ENCODE data around the gene RFPL4AL1. TPM values are rescaled to one million over a fixed set of nuclear protein-coding genes. Genes with fewer than 3 reads are reported as not detected.

Gene RFPL4AL1
- total and polyA plus RNA-seq, 9 donors, result 0.22 to 1.2 (median 0.63) TPM; not detected in 2

GRCh38 chr19:55813906-55814305, 45.0 kb downstream of the RFPL4AL1 start:
- Histone ChIP-seq H3K27ac (ENCODE audit: low read length) (no peak overlapping the region), H3K4me1 (ENCODE audit: control insufficient read depth, insufficient read depth, low read length) (no peaks in the 10 kb centered on the region), H3K4me3 (ENCODE audit: low read length) (no peak overlapping the region), H3K9me3 (replicated peaks; ENCODE audit: control insufficient read depth, low read depth, low read length) (no peaks in the 10 kb centered on the region), H3K36me3 (ENCODE audit: control insufficient read depth, insufficient read depth, low read length) (no peaks in the 10 kb centered on the region), H3K27me3 (ENCODE audit: control insufficient read depth, insufficient read depth, low read length) (no peaks in the 10 kb centered on the region)
- no CpG with 5 or more reads among the region's 5 CpGs for WGBS (ENCODE audit: insufficient coverage)
- no peak for DNase-seq

- WGBS (ENCODE audit: insufficient coverage), result 81% methylated on average over 3 of the region's 3 CpGs
- Histone ChIP-seq H3K4me3 (ENCODE audit: low read length) (no peak overlapping the region), H3K9me3 (replicated peaks; ENCODE audit: control insufficient read depth, low read depth, low read length) (peaks cover 7% of the 10 kb centered on the region), H3K36me3 (ENCODE audit: control insufficient read depth, insufficient read depth, low read length) (no peaks in the 10 kb centered on the region), H3K27ac (ENCODE audit: low read length) (no peak overlapping the region), H3K27me3 (ENCODE audit: control insufficient read depth, insufficient read depth, low read length) (no peaks in the 10 kb centered on the region), H3K4me1 (ENCODE audit: control insufficient read depth, insufficient read depth, low read length) (no peaks in the 10 kb centered on the region)
- no peak for DNase-seq
Measured at GRCh38 chr19:55820037-55820436, 51.1 kb downstream of the RFPL4AL1 start.

Other genes starting within 250 kb of the RFPL4AL1 start
- 0.89 TPM for gene SBK2, start 232.0 kb upstream of the RFPL4AL1 start, total RNA-seq
- 1 to 10 TPM; 3.0 to 9.7 (median 3.7) TPM for gene SBK2, start 232.0 kb upstream of the RFPL4AL1 start, polyA plus RNA-seq (ENCODE audit: insufficient read depth in 1 of 8, insufficient read length in 8 of 8, low replicate concordance in 1 of 8)
- 0.13 TPM for gene SBK3, start 223.6 kb upstream of the RFPL4AL1 start, total RNA-seq
- under 1 TPM in 5 of 8 donors, not detected in 3; 0.10 to 0.29 (median 0.15) TPM for gene SBK3, start 223.6 kb upstream of the RFPL4AL1 start, polyA plus RNA-seq (ENCODE audit: insufficient read depth in 1 of 8, insufficient read length in 8 of 8, low replicate concordance in 1 of 8)
- 4.7 TPM for gene ZNF579, start 188.3 kb upstream of the RFPL4AL1 start, total RNA-seq
- gene ZNF579, start 188.3 kb upstream of the RFPL4AL1 start, polyA plus RNA-seq (ENCODE audit: insufficient read depth in 1 of 8, insufficient read length in 8 of 8, low replicate concordance in 1 of 8), result 10 to 100 TPM; 11.0 to 18.5 (median 14.1) TPM
- gene FIZ1, start 169.6 kb upstream of the RFPL4AL1 start, total RNA-seq, result 3.7 TPM
- 10 to 100 TPM; 10.7 to 15.1 (median 12.7) TPM for gene FIZ1, start 169.6 kb upstream of the RFPL4AL1 start, polyA plus RNA-seq (ENCODE audit: insufficient read depth in 1 of 8, insufficient read length in 8 of 8, low replicate concordance in 1 of 8)
- 9.3 TPM for gene ZNF524, start 168.8 kb upstream of the RFPL4AL1 start, total RNA-seq
- 10 to 100 TPM in 1 of 8 donors, 1 to 10 TPM in 7; 7.0 to 11.6 (median 9.0) TPM for gene ZNF524, start 168.8 kb upstream of the RFPL4AL1 start, polyA plus RNA-seq (ENCODE audit: insufficient read depth in 1 of 8, insufficient read length in 8 of 8, low replicate concordance in 1 of 8)
- gene ZNF865, start 163.5 kb upstream of the RFPL4AL1 start, total RNA-seq, result 1.2 TPM
- gene ZNF865, start 163.5 kb upstream of the RFPL4AL1 start, polyA plus RNA-seq (ENCODE audit: insufficient read depth in 1 of 8, insufficient read length in 8 of 8, low replicate concordance in 1 of 8), result 1 to 10 TPM; 6.9 to 9.9 (median 7.8) TPM
- gene ZNF784, start 144.6 kb upstream of the RFPL4AL1 start, total RNA-seq, result 5.3 TPM
- 1 to 10 TPM; 6.6 to 9.8 (median 8.7) TPM for gene ZNF784, start 144.6 kb upstream of the RFPL4AL1 start, polyA plus RNA-seq (ENCODE audit: insufficient read depth in 1 of 8, insufficient read length in 8 of 8, low replicate concordance in 1 of 8)
- gene ZNF580, start 128.1 kb upstream of the RFPL4AL1 start, total RNA-seq, result 5.6 TPM
- gene ZNF580, start 128.1 kb upstream of the RFPL4AL1 start, polyA plus RNA-seq (ENCODE audit: insufficient read depth in 1 of 8, insufficient read length in 8 of 8, low replicate concordance in 1 of 8), result 10 to 100 TPM; 20.9 to 28.5 (median 23.6) TPM
- 15.1 TPM for gene ZNF581, start 125.5 kb upstream of the RFPL4AL1 start, total RNA-seq
- 10 to 100 TPM; 23.4 to 37.6 (median 27.0) TPM for gene ZNF581, start 125.5 kb upstream of the RFPL4AL1 start, polyA plus RNA-seq (ENCODE audit: insufficient read depth in 1 of 8, insufficient read length in 8 of 8, low replicate concordance in 1 of 8)
- gene CCDC106, start 120.9 kb upstream of the RFPL4AL1 start, total RNA-seq, result 5.3 TPM
- gene CCDC106, start 120.9 kb upstream of the RFPL4AL1 start, polyA plus RNA-seq (ENCODE audit: insufficient read depth in 1 of 8, insufficient read length in 8 of 8, low replicate concordance in 1 of 8), result 10 to 100 TPM; 12.9 to 16.4 (median 15.3) TPM
- 70.2 TPM for gene U2AF2, start 114.1 kb upstream of the RFPL4AL1 start, total RNA-seq
- 100 to 1,000 TPM; 103 to 156 (median 130) TPM for gene U2AF2, start 114.1 kb upstream of the RFPL4AL1 start, polyA plus RNA-seq (ENCODE audit: insufficient read depth in 1 of 8, insufficient read length in 8 of 8, low replicate concordance in 1 of 8)
- gene EPN1, start 93.9 kb upstream of the RFPL4AL1 start, total RNA-seq, result 21.8 TPM
- 100 to 1,000 TPM in 2 of 8 donors, 10 to 100 TPM in 6; 84.4 to 114 (median 93.8) TPM for gene EPN1, start 93.9 kb upstream of the RFPL4AL1 start, polyA plus RNA-seq (ENCODE audit: insufficient read depth in 1 of 8, insufficient read length in 8 of 8, low replicate concordance in 1 of 8)
- not detected for gene NLRP9, start 30.7 kb upstream of the RFPL4AL1 start, total RNA-seq
- not detected for gene NLRP9, start 30.7 kb upstream of the RFPL4AL1 start, polyA plus RNA-seq (ENCODE audit: insufficient read depth in 1 of 8, insufficient read length in 8 of 8, low replicate concordance in 1 of 8)
- 0.62 TPM for gene RFPL4A, start 10.0 kb upstream of the RFPL4AL1 start, total RNA-seq
- gene RFPL4A, start 10.0 kb upstream of the RFPL4AL1 start, polyA plus RNA-seq (ENCODE audit: insufficient read depth in 1 of 8, insufficient read length in 8 of 8, low replicate concordance in 1 of 8), result under 1 TPM in 5 of 8 donors, not detected in 3; 0.23 to 0.86 (median 0.51) TPM
- not detected for gene NLRP11, start 62.9 kb downstream of the RFPL4AL1 start, total RNA-seq
- gene NLRP11, start 62.9 kb downstream of the RFPL4AL1 start, polyA plus RNA-seq (ENCODE audit: insufficient read depth in 1 of 8, insufficient read length in 8 of 8, low replicate concordance in 1 of 8), result under 1 TPM in 1 of 8 donors, not detected in 7; 0.04 TPM
- gene NLRP4, start 67.4 kb downstream of the RFPL4AL1 start, total RNA-seq, result not detected
- gene NLRP4, start 67.4 kb downstream of the RFPL4AL1 start, polyA plus RNA-seq (ENCODE audit: insufficient read depth in 1 of 8, insufficient read length in 8 of 8, low replicate concordance in 1 of 8), result not detected
- not detected for gene NLRP13, start 163.2 kb downstream of the RFPL4AL1 start, total RNA-seq
- gene NLRP13, start 163.2 kb downstream of the RFPL4AL1 start, polyA plus RNA-seq (ENCODE audit: insufficient read depth in 1 of 8, insufficient read length in 8 of 8, low replicate concordance in 1 of 8), result not detected
- not detected for gene NLRP8, start 178.7 kb downstream of the RFPL4AL1 start, total RNA-seq
- gene NLRP8, start 178.7 kb downstream of the RFPL4AL1 start, polyA plus RNA-seq (ENCODE audit: insufficient read depth in 1 of 8, insufficient read length in 8 of 8, low replicate concordance in 1 of 8), result under 1 TPM in 1 of 8 donors, not detected in 7; 0.03 TPM
- not detected for gene NLRP5, start 217.7 kb downstream of the RFPL4AL1 start, total RNA-seq
- not detected for gene NLRP5, start 217.7 kb downstream of the RFPL4AL1 start, polyA plus RNA-seq (ENCODE audit: insufficient read depth in 1 of 8, insufficient read length in 8 of 8, low replicate concordance in 1 of 8)